HCT116 (cell line): Measurements from ENCODE around the gene CDC45.

Source experiments
- EZH2 ChIP-seq: fragments of 200-600 bp; sonication (generic); IDR thresholded peaks from 2 replicates; pipeline ENCODE4 v1.6.1; 2017; ENCODE audit warnings: antibody characterized with exemption, mixed run types
- POLR2A ChIP-seq: IDR thresholded peaks from 2 replicates; pipeline ENCODE4 v1.7.0; 2011; ENCODE audit warnings: borderline replicate concordance; ENCODE audit not compliant: insufficient read depth, insufficient read length; ENCODE audit errors: extremely low read depth
- TF ChIP-seq, protein P1 (sequence below), 3 experiments: fragments of 200-600 bp in 1 of 3; sonication (generic) in 1 of 3; IDR thresholded peaks in 2 of 3; conservative IDR thresholded peaks in 1 of 3; 2 replicates each; pipeline ENCODE4 v1.5.1; 2012 to 2017; ENCODE audit warnings: low read depth in 2 of 3, low read length in 2 of 3, antibody characterized with exemption in 1 of 3, borderline replicate concordance in 1 of 3, control low read depth in 1 of 3, mild to moderate bottlenecking in 1 of 3, mixed read lengths in 1 of 3, mixed run types in 1 of 3, moderate library complexity in 1 of 3; ENCODE audit not compliant: insufficient read depth in 1 of 3

DNA sequence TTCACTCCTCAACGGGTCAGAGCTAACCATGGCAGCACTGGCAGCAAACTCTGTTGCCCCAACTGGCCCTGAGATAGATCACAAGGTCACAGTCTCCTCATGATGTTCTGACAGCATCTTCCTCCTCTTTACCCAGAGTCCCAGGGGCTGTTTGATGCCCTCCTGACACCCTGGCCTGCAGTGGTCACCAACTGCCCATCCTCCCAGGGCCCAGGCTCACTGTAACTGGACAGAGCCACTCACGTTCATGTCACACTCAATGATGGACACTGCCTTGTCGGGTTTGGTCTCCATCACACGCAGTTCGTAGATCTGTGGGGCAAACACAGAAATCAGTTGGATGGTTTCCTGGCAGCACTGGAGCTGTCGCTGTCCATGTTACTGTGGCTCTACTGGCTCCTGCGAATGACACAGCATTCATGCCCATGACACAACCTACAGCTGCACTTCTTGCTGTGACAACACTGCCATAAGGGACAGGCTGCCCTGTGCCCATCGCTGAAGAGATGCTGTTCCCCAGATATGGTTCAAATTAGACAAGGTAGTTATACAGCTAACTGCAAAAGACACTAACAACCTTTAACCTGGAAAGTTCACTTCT is 21.8 kb upstream of the CDC45 start:
- TF ChIP-seq EZH2 = no peak
- TF ChIP-seq, protein P1, sequence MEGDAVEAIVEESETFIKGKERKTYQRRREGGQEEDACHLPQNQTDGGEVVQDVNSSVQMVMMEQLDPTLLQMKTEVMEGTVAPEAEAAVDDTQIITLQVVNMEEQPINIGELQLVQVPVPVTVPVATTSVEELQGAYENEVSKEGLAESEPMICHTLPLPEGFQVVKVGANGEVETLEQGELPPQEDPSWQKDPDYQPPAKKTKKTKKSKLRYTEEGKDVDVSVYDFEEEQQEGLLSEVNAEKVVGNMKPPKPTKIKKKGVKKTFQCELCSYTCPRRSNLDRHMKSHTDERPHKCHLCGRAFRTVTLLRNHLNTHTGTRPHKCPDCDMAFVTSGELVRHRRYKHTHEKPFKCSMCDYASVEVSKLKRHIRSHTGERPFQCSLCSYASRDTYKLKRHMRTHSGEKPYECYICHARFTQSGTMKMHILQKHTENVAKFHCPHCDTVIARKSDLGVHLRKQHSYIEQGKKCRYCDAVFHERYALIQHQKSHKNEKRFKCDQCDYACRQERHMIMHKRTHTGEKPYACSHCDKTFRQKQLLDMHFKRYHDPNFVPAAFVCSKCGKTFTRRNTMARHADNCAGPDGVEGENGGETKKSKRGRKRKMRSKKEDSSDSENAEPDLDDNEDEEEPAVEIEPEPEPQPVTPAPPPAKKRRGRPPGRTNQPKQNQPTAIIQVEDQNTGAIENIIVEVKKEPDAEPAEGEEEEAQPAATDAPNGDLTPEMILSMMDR (IDR thresholded peaks at IDR 0.05 in 2 of 3, conservative IDR thresholded peaks at IDR 0.05 in 1 of 3; ENCODE audit: borderline replicate concordance in 1 of 3, insufficient read depth in 1 of 3, low read depth in 2 of 3, low read length in 2 of 3) = no peak
- TF ChIP-seq POLR2A = no peak
